Heart right ventricle (tissue), 16 donors: ENCODE measurements around the gene FEN1. TPM values are rescaled to one million over a fixed set of nuclear protein-coding genes. Genes with fewer than 3 reads are reported as not detected.
A peak's percentile ranks its signal among the peaks of the same experiment; 100 is the strongest.

Experiments used
- ATAC-seq, 8 donors: fragments of 200-7000 bp; cut with Tn5 transposase; one replicate each; pipeline ENCODE4 v1.9.1; 2020; ENCODE audit warnings: mild to moderate bottlenecking in 8 of 8, moderate library complexity in 8 of 8, moderate number of reproducible peaks in 1 of 8
- DNase-seq, 2 donors: peaks; one replicate each; pipeline ENCODE4 v3.0.0-alpha.2; 2020
- H3K27ac ChIP-seq, 10 donors: fragments of 200-600 bp; sonication (generic) in 2 of 10; one replicate each; pipeline versions ENCODE4 v1.5.0 to v1.8.0; 2020 to 2022; ENCODE audit warnings: mild to moderate bottlenecking in 3 of 10
- H3K27me3 ChIP-seq, 7 donors: fragments of 200-600 bp; one replicate each; pipeline ENCODE4 v1.8.0; 2021 to 2022; ENCODE audit warnings: mild to moderate bottlenecking in 2 of 7
- H3K36me3 ChIP-seq, 9 donors: fragments of 200-600 bp; sonication (generic) in 1 of 9; one replicate each; pipeline versions ENCODE4 v1.5.0 to v1.8.0; 2020 to 2022; ENCODE audit warnings: mild to moderate bottlenecking in 2 of 9
- H3K4me1 ChIP-seq, 9 donors: fragments of 200-600 bp; sonication (generic) in 1 of 9; one replicate each; pipeline versions ENCODE4 v1.5.0 to v1.8.0; 2020 to 2022; ENCODE audit warnings: mild to moderate bottlenecking in 4 of 9
- H3K4me3 ChIP-seq, 10 donors: fragments of 200-600 bp; sonication (generic) in 2 of 10; one replicate each; pipeline versions ENCODE4 v1.5.0 to v1.8.0; 2020 to 2022; ENCODE audit warnings: mild to moderate bottlenecking in 7 of 10, moderate library complexity in 2 of 10
- H3K9me3 ChIP-seq, 11 donors: fragments of 200-600 bp in 10 of 11; sonication (generic) in 2 of 11; one replicate each; pipeline versions ENCODE4 v1.5.0 to v1.8.0; 2013 to 2022; ENCODE audit warnings: mild to moderate bottlenecking in 2 of 11, control low read depth in 1 of 11, moderate library complexity in 1 of 11
- CTCF ChIP-seq, 9 donors: fragments of 200-600 bp; sonication (generic) in 2 of 9; IDR thresholded peaks; one replicate each; pipeline versions ENCODE4 v1.5.0 to v1.8.0; 2021 to 2022; ENCODE audit warnings: antibody characterized with exemption in 9 of 9, mild to moderate bottlenecking in 5 of 9, moderate library complexity in 1 of 9
- WGBS, 2 donors: extraction: QIAGEN DNeasy Blood & Tissue Kit; methylation state at CpG; one replicate each; pipeline ENCODE4 v1.1.7; 2013; ENCODE audit warnings: inconsistent platforms in 1 of 2; 5-methylcytosine and 5-hydroxymethylcytosine counted together
- intact Hi-C, 10 donors: fragments of 100-400 bp; cut with DNase I; formaldehyde crosslinking; loops; one replicate each; pipeline versions ENCODE4 v1.11.1 to v1.14.2; 2022
- polyA plus RNA-seq, 2 donors: library from polyadenylated mRNA; stranded (reverse); fragments of 200-250 nt; gene quantifications; one replicate each; pipeline ENCODE4 v1.2.3, GENCODE V29; 2013
- total RNA-seq, 10 donors: library from RNA; stranded (reverse); fragmentation: NEBNext Ultra II Directional in 3 of 10; extraction: Animal tissue kit (Norgen Biotek cat#: 25700) in 3 of 10; gene quantifications; one replicate each; pipeline versions ENCODE4 v1.2.1 to v1.2.4, GENCODE V29; 2021 to 2023
- donor health status: Arrhythmogenic right ventricular cardiomyopathy.
- donor health status: ischemic (EF 13 %, LVEDD 7.1; RV severe dilation, severe dysfunction).
- donor health status: healthy with polysubstance abuse.
- donor health status: DM: no; HTN: yes; CAD: no.
- donor health status: DM: no; HTN: no; CAD: no.
- donor health status: ischemic (EF 25% LVEDD 6.9; RV normal size, moderate dysfunction).
- donor health status: ischemic (EF 25% LVEDD 5.7; RV mildly dilated, moderate dysfunction).
- donor health status: healthy.
- donor health status: DM: yes; HTN: yes; CAD: no.
- donor health status: Ischemic cardiomyopathy.
- donor health status: ischemic (EF 35%, LVEDD 5.7; RV mildly dilated, moderate dysfunction).
- donor health status: nonischemic (EF 11% LVEDD 7.7; RV severe dilation, severe dysfunction).
- donor health status: DM: yes; HTN: yes; CAD: no.
- donor health status: PGD.
- donor health status: ischemic (EF 29% LVEDD 5.4; RV normal size, mild dysfunction).
- donor health status: nonischemic (EF 23%, LVEDD 6.1; RV moderate dilation, normal function).

Gene FEN1
- total and polyA plus RNA-seq, 12 donors, result 2.1 to 8.8 (median 6.2) TPM

- Histone ChIP-seq H3K4me1 (no peaks in the 10 kb centered on the region), H3K9me3 (no peaks in the 10 kb centered on the region), H3K27me3 (no peaks in the 10 kb centered on the region), H3K4me3 (no peak overlapping the region), H3K36me3 (peaks cover 0 to 63% (median 19%) of the 10 kb centered on the region in 9 donors), H3K27ac (no peak overlapping the region)
- no peak for TF ChIP-seq CTCF (IDR thresholded peaks at IDR 0.05)
- intact Hi-C loops, result no loop called here
- ATAC-seq (no peak), DNase-seq (no peak)
- WGBS, 2 donors, result 85 to 90% methylated on average over 7 of the region's 7 CpGs
Measured at GRCh38 chr11:61784506-61784805, 8.3 kb upstream of the FEN1 start.

- Histone ChIP-seq H3K4me3 (no peak overlapping the region), H3K27me3 (no peaks in the 10 kb centered on the region), H3K4me1 (peaks cover 0 to 2% (median under 1%) of the 10 kb centered on the region in 9 donors), H3K27ac (no peak overlapping the region), H3K9me3 (no peaks in the 10 kb centered on the region), H3K36me3 (peaks cover 0 to 76% (median 27%) of the 10 kb centered on the region in 9 donors)
- DNase-seq (no peak), ATAC-seq (peak in 1 of 8 donors; percentile 6)
- WGBS, 2 donors, result 89 to 92% methylated on average over 11 of the region's 11 CpGs
- intact Hi-C loops, result no loop called here
- TF ChIP-seq CTCF (IDR thresholded peaks at IDR 0.05), result no peak
Measured at GRCh38 chr11:61785837-61786402, 6.8 kb upstream of the FEN1 start.

- intact Hi-C loops, result no loop called here
- no peak overlapping the region for H3K4me3 ChIP-seq
- no peaks in the 10 kb centered on the region for H3K27me3 ChIP-seq
- peaks cover 0 to 72% (median 27%) of the 10 kb centered on the region in 9 donors for H3K36me3 ChIP-seq
- no peak for DNase-seq
- TF ChIP-seq CTCF (IDR thresholded peaks at IDR 0.05), result peak in 7 of 9 donors; percentile 12 to 36 (median 30)
- 48 to 54% methylated on average over 9 of the region's 9 CpGs for WGBS, 2 donors
- no peak for ATAC-seq
- no peak overlapping the region for H3K27ac ChIP-seq
- peaks cover 0 to 15% (median 11%) of the 10 kb centered on the region in 9 donors for H3K4me1 ChIP-seq
- no peaks in the 10 kb centered on the region for H3K9me3 ChIP-seq
Measured at GRCh38 chr11:61787928-61788491, 4.7 kb upstream of the FEN1 start.

- peaks cover 4 to 27% (median 18%) of the 10 kb centered on the region in 9 donors for H3K4me1 ChIP-seq
- 4 to 5% methylated on average over 14 of the region's 14 CpGs for WGBS, 2 donors
- DNase-seq (peak; percentile 38 to 82), ATAC-seq (peak; percentile 56 to 82 (median 68))
- no peaks in the 10 kb centered on the region for H3K9me3 ChIP-seq
- H3K27ac ChIP-seq, result peak overlapping the region; percentile 89 to 98 (median 96)
- peak in 3 of 9 donors; percentile 11 to 24 (median 23) for TF ChIP-seq CTCF (IDR thresholded peaks at IDR 0.05)
- H3K4me3 ChIP-seq, result peak overlapping the region; percentile 65 to 90 (median 78)
- H3K27me3 ChIP-seq, result no peaks in the 10 kb centered on the region
- peaks cover 0 to 62% (median 23%) of the 10 kb centered on the region in 9 donors for H3K36me3 ChIP-seq
- intact Hi-C loops, result loop anchor here in 3 of 10 donors (5.0 to 10.0 kb wide), 4 partner anchors 153 to 523 kb away; partner anchors contain the start of gene BEST1 (in 1 of the 3)
Measured at GRCh38 chr11:61791737-61792309, 888 bp upstream of the FEN1 start.
